ENCODE measurements around the gene CLTCL1.

CLTCL1 gene

GRCh38 chr22:19194766-19195536 lies 96.6 kb downstream of the CLTCL1 start:
- DNase-seq: no peak

GRCh38 chr22:19193879-19194278 lies 97.6 kb downstream of the CLTCL1 start:
- DNase-seq: no peak

- no peak for DNase-seq
These were observed 103.6 kb downstream of the CLTCL1 start for GRCh38 chr22:19187716-19188563.

GRCh38 chr22:19184276-19184997 lies 107.1 kb downstream of the CLTCL1 start:
- DNase-seq: no peak

GRCh38 chr22:19183216-19183615 lies 108.3 kb downstream of the CLTCL1 start:
- no peak for DNase-seq

GRCh38 chr22:19182472-19183157 lies 108.9 kb downstream of the CLTCL1 start:
- DNase-seq: no peak

- DNase-seq: no peak
These were observed 109.6 kb downstream of the CLTCL1 start for GRCh38 chr22:19181786-19182471.

- no peak for DNase-seq
These were observed 110.6 kb downstream of the CLTCL1 start for GRCh38 chr22:19180740-19181410.

GRCh38 chr22:19180234-19180633 lies 111.3 kb downstream of the CLTCL1 start:
- DNase-seq: no peak

- peak; percentile 70 to 72 for DNase-seq
These were observed 111.9 kb downstream of the CLTCL1 start for GRCh38 chr22:19179497-19180048.

- peak; percentile 64 to 66 for DNase-seq
These were observed 112.6 kb downstream of the CLTCL1 start, which contains the start of gene SLC25A1 for GRCh38 chr22:19178657-19179496. SLC25A1 (minus strand) TSS chr22:19178736; CDS start chr22:19178673, 63 bp downstream.

- DNase-seq: no peak
These were observed 113.4 kb downstream of the CLTCL1 start for GRCh38 chr22:19178065-19178656.

GRCh38 chr22:19177164-19178064 lies 114.1 kb downstream of the CLTCL1 start:
- no peak for DNase-seq

GRCh38 chr22:19176732-19177131 lies 114.8 kb downstream of the CLTCL1 start:
- DNase-seq: no peak

- DNase-seq: no peak
These were observed 115.3 kb downstream of the CLTCL1 start for GRCh38 chr22:19176175-19176643.

- DNase-seq: no peak
These were observed 115.8 kb downstream of the CLTCL1 start for GRCh38 chr22:19175602-19176174.

GRCh38 chr22:19175026-19175601 lies 116.4 kb downstream of the CLTCL1 start:
- DNase-seq: no peak

Measured in Kasumi-1 (cell line).